SK-N-SH (cell line): Measurements from ENCODE around the gene SPEF2. TPM values are rescaled to one million over a fixed set of nuclear protein-coding genes. Genes with fewer than 3 reads are reported as not detected.

Experiments used
- CTCF ChIA-PET: fragments of 300-600, 350-600 bp; formaldehyde crosslinking; extraction: SDS; loops from one replicate; lab custom pipeline; 2021; lab: Yijun Ruan, JAX
- POLR2A ChIA-PET: fragments of 350-600 bp; sonication (Branson Sonifier 250); formaldehyde crosslinking; extraction: SDS; loops from one replicate; lab custom pipeline; 2020; ENCODE audit warnings: antibody characterized with exemption, inconsistent platforms; lab: Yijun Ruan, JAX
- DNase-seq: peaks from one replicate; pipeline ENCODE4 v3.0.0; 2012
- H2AFZ ChIP-seq: fragments of 200-600 bp; sonication (generic); 2 replicates; pipeline ENCODE4 v1.8.1; 2016; ENCODE audit warnings: antibody characterized with exemption, mild to moderate bottlenecking, low read depth
- H3F3A ChIP-seq: fragments of 200-600 bp; sonication (generic); replicated peaks from 2 replicates; pipeline ENCODE3; 2016; ENCODE audit warnings: antibody characterized with exemption, mild to moderate bottlenecking; ENCODE audit not compliant: insufficient read depth
- H3K27ac ChIP-seq, 2 experiments: fragments of 200-500 bp in 1 of 2; fragments of 200-600 bp in 1 of 2; sonication (Bioruptor generic) in 1 of 2; sonication (generic), shearing (Covaris generic) in 1 of 2; 2 replicates each; pipeline versions ENCODE4 v1.5.1 to v1.6.1; 2014 to 2016; ENCODE audit warnings: low read depth in 2 of 2, inconsistent platforms in 1 of 2, low read length in 1 of 2, mild to moderate bottlenecking in 1 of 2, mixed read lengths in 1 of 2
- H3K27me3 ChIP-seq: fragments of 200-600 bp; sonication (generic), shearing (Covaris generic); 2 replicates; pipeline ENCODE4 v1.6.1; 2016; ENCODE audit warnings: mixed run types; ENCODE audit not compliant: insufficient read depth
- H3K36me3 ChIP-seq, 2 experiments: fragments of 200-500 bp in 1 of 2; fragments of 200-600 bp in 1 of 2; sonication (Bioruptor generic) in 1 of 2; sonication (generic) in 1 of 2; replicated peaks in 1 of 2; 2 replicates each; pipeline versions ENCODE3 to v1.5.1; 2014 to 2016; ENCODE audit warnings: low read length in 1 of 2, mild to moderate bottlenecking in 1 of 2; ENCODE audit not compliant: insufficient read depth in 2 of 2, control insufficient read depth in 1 of 2
- H3K4me1 ChIP-seq, 2 experiments: fragments of 200-500 bp in 1 of 2; fragments of 200-600 bp in 1 of 2; sonication (Bioruptor generic) in 1 of 2; sonication (generic), shearing (Covaris generic) in 1 of 2; 2 replicates each; pipeline versions ENCODE4 v1.5.1 to v1.6.1; 2014 to 2016; ENCODE audit warnings: low read depth in 1 of 2, low read length in 1 of 2, mixed run types in 1 of 2; ENCODE audit not compliant: insufficient read depth in 2 of 2, control insufficient read depth in 1 of 2
- H3K4me2 ChIP-seq: fragments of 200-600 bp; sonication (generic), shearing (Covaris generic); 2 replicates; pipeline ENCODE4 v1.6.1; 2017; ENCODE audit warnings: mixed run types
- H3K4me3 ChIP-seq, 2 experiments: fragments of 200-500 bp in 1 of 2; fragments of 200-600 bp in 1 of 2; sonication (Bioruptor generic) in 1 of 2; sonication (generic), shearing (Covaris generic) in 1 of 2; 2 replicates each; pipeline versions ENCODE4 v1.5.1 to v1.8.1; 2014 to 2016; ENCODE audit warnings: low read depth in 2 of 2, inconsistent platforms in 1 of 2, low read length in 1 of 2, mild to moderate bottlenecking in 1 of 2, mixed read lengths in 1 of 2, moderate library complexity in 1 of 2
- H3K79me2 ChIP-seq: fragments of 200-600 bp; sonication (generic); 2 replicates; pipeline ENCODE4 v1.8.1; 2017; ENCODE audit warnings: mild to moderate bottlenecking; ENCODE audit not compliant: insufficient read depth
- H3K9ac ChIP-seq: fragments of 200-600 bp; sonication (generic); 2 replicates; pipeline ENCODE4 v1.6.1; 2017; ENCODE audit warnings: mixed run types
- H3K9me2 ChIP-seq: fragments of 200-600 bp; sonication (generic); 2 replicates; pipeline ENCODE4 v1.6.1; 2017; ENCODE audit warnings: mixed run types
- H3K9me3 ChIP-seq: fragments of 200-600 bp; sonication (generic); 2 replicates; pipeline ENCODE4 v1.6.1; 2017; ENCODE audit warnings: mixed run types, mild to moderate bottlenecking, moderate library complexity
- H4K20me1 ChIP-seq: fragments of 200-600 bp; sonication (generic); 2 replicates; pipeline ENCODE4 v1.6.1; 2017; ENCODE audit warnings: mild to moderate bottlenecking, mixed run types; ENCODE audit not compliant: insufficient read depth
- CHD2 ChIP-seq: fragments of 150-350 bp; IDR thresholded peaks from 2 replicates; pipeline ENCODE4 v1.6.1; 2018; ENCODE audit warnings: low read length; ENCODE audit not compliant: partially characterized antibody
- EZH2phosphoT487 ChIP-seq: fragments of 200-600 bp; sonication (generic); IDR thresholded peaks from 2 replicates; pipeline ENCODE4 v1.6.1; 2017; ENCODE audit warnings: low read depth, mixed run types, mild to moderate bottlenecking, antibody characterized with exemption, moderate library complexity, borderline replicate concordance
- FOXJ3 ChIP-seq: sonication (generic); formaldehyde crosslinking; IDR thresholded peaks from 2 replicates; pipeline ENCODE4 v1.5.1; 2020; ENCODE audit warnings: mild to moderate bottlenecking, missing genetic modification reagents
- GABPA ChIP-seq: IDR thresholded peaks from 2 replicates; pipeline ENCODE4 v1.4.0; 2012; ENCODE audit warnings: low read depth, mild to moderate bottlenecking
- GATA2 ChIP-seq: sonication (generic); formaldehyde crosslinking; IDR thresholded peaks from 2 replicates; pipeline ENCODE4 v1.5.0; 2020; ENCODE audit warnings: mild to moderate bottlenecking, missing genetic modification reagents
- JUND ChIP-seq: IDR thresholded peaks from 2 replicates; pipeline ENCODE4 v1.4.0; 2012
- NFIC ChIP-seq: IDR thresholded peaks from 2 replicates; pipeline ENCODE4 v1.4.0; 2012; ENCODE audit warnings: borderline replicate concordance
- NRF1 ChIP-seq: IDR thresholded peaks from 2 replicates; pipeline ENCODE4 v1.6.1; 2012; ENCODE audit warnings: low read depth, mild to moderate bottlenecking, low read length
- RAD21 ChIP-seq: IDR thresholded peaks from 2 replicates; pipeline ENCODE4 v1.6.1; 2012; ENCODE audit warnings: mild to moderate bottlenecking, low read length
- YY1 ChIP-seq: IDR thresholded peaks from 2 replicates; pipeline ENCODE4 v1.4.0; 2012; ENCODE audit warnings: low read depth, mild to moderate bottlenecking
- ZBTB33 ChIP-seq: IDR thresholded peaks from 2 replicates; pipeline ENCODE4 v1.4.0; 2012; ENCODE audit warnings: low read depth, borderline replicate concordance
- WGBS: methylation state at CpG from one replicate; pipeline ENCODE4 v1.1.6; 2017; ENCODE audit warnings: low lambda C conversion rate; 5-methylcytosine and 5-hydroxymethylcytosine counted together
- polyA plus RNA-seq, 3 experiments: library from polyadenylated mRNA; depleted of rRNA; stranded (reverse); fragments of >200 nt; gene quantifications; 2 replicates each; pipeline ENCODE4 v1.2.3, GENCODE V29; 2012
- TF ChIP-seq, protein P1 (sequence below): fragments of 150-350 bp; IDR thresholded peaks from 2 replicates; pipeline ENCODE4 v1.6.1; 2016; ENCODE audit warnings: mild to moderate bottlenecking, low read depth, low read length
- TF ChIP-seq, protein P2 (sequence below): fragments of 150-350 bp; IDR thresholded peaks from 2 replicates; pipeline ENCODE4 v1.6.1; 2017; ENCODE audit warnings: antibody characterized with exemption, low read length, low read depth, borderline replicate concordance

SPEF2 gene
- polyA plus RNA-seq, 1 of the 3 experiments (the other 2 are of a cell fraction), result 1.6 TPM

- no peak for TF ChIP-seq ZBTB33
- TF ChIP-seq GABPA, result no peak
- TF ChIP-seq, protein P1, sequence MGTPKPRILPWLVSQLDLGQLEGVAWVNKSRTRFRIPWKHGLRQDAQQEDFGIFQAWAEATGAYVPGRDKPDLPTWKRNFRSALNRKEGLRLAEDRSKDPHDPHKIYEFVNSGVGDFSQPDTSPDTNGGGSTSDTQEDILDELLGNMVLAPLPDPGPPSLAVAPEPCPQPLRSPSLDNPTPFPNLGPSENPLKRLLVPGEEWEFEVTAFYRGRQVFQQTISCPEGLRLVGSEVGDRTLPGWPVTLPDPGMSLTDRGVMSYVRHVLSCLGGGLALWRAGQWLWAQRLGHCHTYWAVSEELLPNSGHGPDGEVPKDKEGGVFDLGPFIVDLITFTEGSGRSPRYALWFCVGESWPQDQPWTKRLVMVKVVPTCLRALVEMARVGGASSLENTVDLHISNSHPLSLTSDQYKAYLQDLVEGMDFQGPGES, result no peak
- no peak for TF ChIP-seq JUND
- TF ChIP-seq GATA2 (CRISPR knock-in tag), result no peak
- TF ChIP-seq, protein P2, sequence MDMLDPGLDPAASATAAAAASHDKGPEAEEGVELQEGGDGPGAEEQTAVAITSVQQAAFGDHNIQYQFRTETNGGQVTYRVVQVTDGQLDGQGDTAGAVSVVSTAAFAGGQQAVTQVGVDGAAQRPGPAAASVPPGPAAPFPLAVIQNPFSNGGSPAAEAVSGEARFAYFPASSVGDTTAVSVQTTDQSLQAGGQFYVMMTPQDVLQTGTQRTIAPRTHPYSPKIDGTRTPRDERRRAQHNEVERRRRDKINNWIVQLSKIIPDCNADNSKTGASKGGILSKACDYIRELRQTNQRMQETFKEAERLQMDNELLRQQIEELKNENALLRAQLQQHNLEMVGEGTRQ, result no peak
- TF ChIP-seq FOXJ3 (CRISPR knock-in tag), result no peak
- no peak for TF ChIP-seq YY1
- TF ChIP-seq, all 33 proteins: peak for 0
Measured at GRCh38 chr5:35707659-35708058, 90.0 kb downstream of the SPEF2 start (continued).

DNA sequence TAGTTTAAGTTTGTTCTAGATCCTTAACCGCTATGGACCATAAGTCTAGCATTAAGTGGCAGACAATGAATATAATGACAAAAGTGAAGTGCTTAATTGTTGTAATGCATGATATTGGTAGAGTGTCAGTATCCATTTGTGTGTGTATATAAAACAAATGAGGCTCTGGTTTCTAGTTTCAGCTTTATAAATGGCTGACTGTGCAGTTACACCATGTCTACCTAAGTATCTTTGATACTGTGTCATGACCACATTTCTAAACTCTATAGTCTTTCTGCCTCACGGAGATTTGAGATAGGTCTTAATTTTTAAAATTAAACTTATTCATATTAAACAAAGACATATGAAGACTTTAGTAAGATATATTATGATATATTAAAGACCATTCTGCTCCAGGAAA lies 92.0 kb downstream of the SPEF2 start:
- peaks cover 0 to 5% of the 10 kb centered on the region in 2 experiments for H3K36me3 ChIP-seq
- H3K27ac ChIP-seq, result no peak overlapping the region
- no peak overlapping the region for H3K4me3 ChIP-seq
- H3K4me1 ChIP-seq, result no peaks in the 10 kb centered on the region
- WGBS, result 51% methylated on average over 2 of the region's 2 CpGs
- no peaks in the 10 kb centered on the region for H3K9me3 ChIP-seq
- no peak overlapping the region for H3K4me2 ChIP-seq
- no peaks in the 10 kb centered on the region for H3K79me2 ChIP-seq
- H3F3A ChIP-seq, result no peaks in the 10 kb centered on the region
- H3K9me2 ChIP-seq, result no peaks in the 10 kb centered on the region
- CTCF ChIA-PET, result no interaction called here
- no peak overlapping the region for H2AFZ ChIP-seq
- no peaks in the 10 kb centered on the region for H3K27me3 ChIP-seq
- TF ChIP-seq CHD2 (no peak), NRF1 (no peak), JUND (no peak), EZH2phosphoT487 (no peak), RAD21 (no peak), NFIC (no peak), FOXJ3 (CRISPR knock-in tag) (no peak)
- DNase-seq, result no peak
- POLR2A ChIA-PET, result no interaction called here
- no peak overlapping the region for H3K9ac ChIP-seq
- no peaks in the 10 kb centered on the region for H4K20me1 ChIP-seq
